HUDEP-2 (cell line): ENCODE data around the gene EVI5.
"Not testable (repeated sequence)": the region's sequence is repeated elsewhere in the genome, so short reads cannot be mapped to it uniquely, and the experiment has no call there.

Source experiments
- DNase-seq, 76 experiments: peaks; one replicate each; lab custom pipeline; 2025; ENCODE audit not compliant: unreplicated experiment in 76 of 76; lab: John Stamatoyannopoulos, UW

EVI5 gene

GRCh38 chr1:92536211-92536979, 248.5 kb downstream of the EVI5 start:
- DNase-seq = no peak

GRCh38 chr1:92532371-92532770, 252.5 kb downstream of the EVI5 start:
- DNase-seq = not testable (repeated sequence)

GRCh38 chr1:92531939-92532338, 253.0 kb downstream of the EVI5 start:
- DNase-seq = not testable (repeated sequence)

- no peak for DNase-seq
Measured at GRCh38 chr1:92527670-92528069, 257.2 kb downstream of the EVI5 start.

- DNase-seq = not testable (repeated sequence)
Measured at GRCh38 chr1:92524944-92525590, 259.8 kb downstream of the EVI5 start.

GRCh38 chr1:92519043-92519442, 265.9 kb downstream of the EVI5 start:
- DNase-seq = no peak

GRCh38 chr1:92516574-92516973, 268.3 kb downstream of the EVI5 start:
- no peak for DNase-seq

- no peak for DNase-seq
Measured at GRCh38 chr1:92515796-92516201, 269.1 kb downstream of the EVI5 start.

- no peak for DNase-seq
Measured at GRCh38 chr1:92511541-92511940, 273.4 kb downstream of the EVI5 start.

GRCh38 chr1:92509619-92510018, 275.3 kb downstream of the EVI5 start:
- no peak for DNase-seq

GRCh38 chr1:92505015-92505692, 279.8 kb downstream of the EVI5 start:
- no peak for DNase-seq

- DNase-seq = no peak
Measured at GRCh38 chr1:92504291-92505014, 280.5 kb downstream of the EVI5 start.

GRCh38 chr1:92503926-92504285, 281.0 kb downstream of the EVI5 start:
- DNase-seq = no peak

GRCh38 chr1:92503043-92503925, 281.6 kb downstream of the EVI5 start:
- no peak for DNase-seq

GRCh38 chr1:92502247-92502646, 282.7 kb downstream of the EVI5 start:
- no peak for DNase-seq

- DNase-seq = no peak
Measured at GRCh38 chr1:92500552-92500951, 284.4 kb downstream of the EVI5 start.

- DNase-seq = no peak
Measured at GRCh38 chr1:92495392-92496063, 289.4 kb downstream of the EVI5 start.

GRCh38 chr1:92494485-92495141, 290.3 kb downstream of the EVI5 start:
- DNase-seq = no peak

- DNase-seq = no peak
Measured at GRCh38 chr1:92493139-92493538, 291.8 kb downstream of the EVI5 start.
